Ovary (tissue), 3 donors: Measurements from ENCODE around the gene CHID1.

ENCODE experiments used
- CTCF ChIP-seq, 3 donors: fragments of 450-650 bp in 2 of 3; fragments of 200-600 bp in 1 of 3; IDR thresholded peaks; one replicate each; pipeline versions ENCODE4 v1.5.1 to v1.8.0; 2016 to 2022; ENCODE audit warnings: antibody characterized with exemption in 3 of 3, mild to moderate bottlenecking in 1 of 3
- EP300 ChIP-seq: sonication (generic); formaldehyde crosslinking; IDR thresholded peaks from one replicate; pipeline ENCODE4 v1.6.1; 2017; ENCODE audit warnings: antibody characterized with exemption
- POLR2A ChIP-seq: fragments of 450-650 bp; IDR thresholded peaks from one replicate; pipeline ENCODE4 v1.6.1; 2017; ENCODE audit warnings: antibody characterized with exemption, mild to moderate bottlenecking, moderate library complexity
- donor health status: DM: no; HTN: no; CAD: no.

GRCh38 chr11:837189-837989 lies 73.2 kb downstream of the CHID1 start:
- TF ChIP-seq CTCF (IDR thresholded peaks at IDR 0.05) (no peak), EP300 (no peak), POLR2A (no peak)
